Smooth muscle cell (in vitro differentiated cells): ENCODE results near the gene SRPRB. TPM values are rescaled to one million over a fixed set of nuclear protein-coding genes. Genes with fewer than 3 reads are reported as not detected.

ENCODE experiments used
- DNase-seq: peaks from one replicate; lab custom pipeline; 2025; ENCODE audit not compliant: unreplicated experiment; lab: John Stamatoyannopoulos, UW
- H2AFZ ChIP-seq: fragments of 200-600 bp; sonication (generic); 2 replicates; pipeline ENCODE4 v1.6.0; 2016; ENCODE audit warnings: antibody characterized with exemption, low read depth, mild to moderate bottlenecking
- H3F3A ChIP-seq: fragments of 200-600 bp; sonication (generic); 2 replicates; pipeline ENCODE4 v1.6.0; 2017; ENCODE audit warnings: antibody characterized with exemption, low read depth
- H3K27ac ChIP-seq: fragments of 200-600 bp; sonication (generic); 2 replicates; pipeline ENCODE4 v1.5.1; 2016; ENCODE audit warnings: low read depth, mild to moderate bottlenecking
- H3K27me3 ChIP-seq: fragments of 200-600 bp; sonication (generic); 2 replicates; pipeline ENCODE4 v1.6.1; 2016; ENCODE audit warnings: low read depth, mild to moderate bottlenecking
- H3K36me3 ChIP-seq: fragments of 200-600 bp; sonication (generic); 2 replicates; pipeline ENCODE4 v1.5.1; 2016; ENCODE audit warnings: low read depth
- H3K4me1 ChIP-seq: fragments of 200-600 bp; sonication (generic); 2 replicates; pipeline ENCODE4 v1.5.1; 2016; ENCODE audit warnings: low read depth
- H3K4me2 ChIP-seq: fragments of 200-600 bp; sonication (generic); 2 replicates; pipeline ENCODE4 v1.6.0; 2016; ENCODE audit warnings: mild to moderate bottlenecking
- H3K4me3 ChIP-seq: fragments of 200-600 bp; sonication (generic); 2 replicates; pipeline ENCODE4 v1.5.1; 2016; ENCODE audit warnings: mild to moderate bottlenecking
- H3K79me2 ChIP-seq: fragments of 200-600 bp; sonication (generic); 2 replicates; pipeline ENCODE4 v1.6.0; 2016; ENCODE audit warnings: low read depth, mild to moderate bottlenecking
- H3K9ac ChIP-seq: fragments of 200-600 bp; sonication (generic); 2 replicates; pipeline ENCODE4 v1.6.0; 2016; ENCODE audit warnings: low read depth
- H3K9me3 ChIP-seq: fragments of 200-600 bp; sonication (generic); replicated peaks from 2 replicates; pipeline ENCODE4 v1.5.1; 2016; ENCODE audit warnings: low read depth
- H4K20me1 ChIP-seq: fragments of 200-600 bp; sonication (generic); 2 replicates; pipeline ENCODE4 v1.6.0; 2016; ENCODE audit warnings: low read depth
- WGBS: methylation state at CpG from one replicate; pipeline ENCODE4 v1.1.7; 2016; ENCODE audit warnings: low lambda C conversion rate; 5-methylcytosine and 5-hydroxymethylcytosine counted together
- polyA plus RNA-seq: library from polyadenylated mRNA; unstranded; fragments of >200 nt; fragmentation: Nextera tagmentation; extraction: Ambion mirVana; gene quantifications from 2 replicates; pipeline ENCODE4 v1.2.1, GENCODE V29; 2016
- total RNA-seq: library from RNA; depleted of rRNA; stranded (reverse); fragments of >200 nt; gene quantifications from 2 replicates; pipeline ENCODE4 v1.2.3, GENCODE V29; 2014
- TF ChIP-seq, protein P1 (sequence below): fragments of 200-600 bp; sonication (generic); IDR thresholded peaks from 2 replicates; pipeline ENCODE4 v1.5.1; 2017; ENCODE audit warnings: borderline replicate concordance, mild to moderate bottlenecking, antibody characterized with exemption; ENCODE audit not compliant: insufficient read depth, poor library complexity, severe bottlenecking

Gene SRPRB
- total and polyA plus RNA-seq, 2 experiments from 2014 or later, result 59.3 to 78.9 TPM

DNA sequence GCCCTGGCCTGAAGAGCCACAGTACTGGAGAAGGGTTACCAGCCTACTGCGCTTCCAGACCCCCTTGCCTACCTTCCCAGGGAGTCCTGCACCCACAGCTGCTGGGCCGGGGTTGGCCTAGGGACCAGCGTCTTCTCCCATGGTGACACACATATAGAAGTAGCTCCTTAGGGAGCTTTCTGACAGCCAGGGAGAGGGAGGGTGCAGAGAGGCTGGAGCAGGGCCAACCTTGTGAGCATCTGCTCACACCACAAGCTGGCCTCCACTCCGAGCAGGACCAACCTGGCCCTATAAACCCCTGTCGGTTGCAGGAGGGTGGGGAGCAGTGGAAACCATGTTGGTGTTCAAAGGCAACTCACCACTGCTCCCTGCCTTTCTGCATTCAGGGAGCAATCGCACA, 35.2 kb downstream of the SRPRB start:
- Histone ChIP-seq H4K20me1 (no peaks in the 10 kb centered on the region), H3K9ac (no peak overlapping the region), H3K4me3 (no peak overlapping the region), H3K4me2 (no peak overlapping the region), H3K27me3 (no peaks in the 10 kb centered on the region), H2AFZ (no peak overlapping the region), H3K36me3 (no peaks in the 10 kb centered on the region), H3K9me3 (no peaks in the 10 kb centered on the region), H3K4me1 (no peaks in the 10 kb centered on the region), H3F3A (no peaks in the 10 kb centered on the region), H3K79me2 (no peaks in the 10 kb centered on the region), H3K27ac (no peak overlapping the region)
- 96% methylated on average over 6 of the region's 6 CpGs for WGBS
- no peak for DNase-seq
- TF ChIP-seq, protein P1, sequence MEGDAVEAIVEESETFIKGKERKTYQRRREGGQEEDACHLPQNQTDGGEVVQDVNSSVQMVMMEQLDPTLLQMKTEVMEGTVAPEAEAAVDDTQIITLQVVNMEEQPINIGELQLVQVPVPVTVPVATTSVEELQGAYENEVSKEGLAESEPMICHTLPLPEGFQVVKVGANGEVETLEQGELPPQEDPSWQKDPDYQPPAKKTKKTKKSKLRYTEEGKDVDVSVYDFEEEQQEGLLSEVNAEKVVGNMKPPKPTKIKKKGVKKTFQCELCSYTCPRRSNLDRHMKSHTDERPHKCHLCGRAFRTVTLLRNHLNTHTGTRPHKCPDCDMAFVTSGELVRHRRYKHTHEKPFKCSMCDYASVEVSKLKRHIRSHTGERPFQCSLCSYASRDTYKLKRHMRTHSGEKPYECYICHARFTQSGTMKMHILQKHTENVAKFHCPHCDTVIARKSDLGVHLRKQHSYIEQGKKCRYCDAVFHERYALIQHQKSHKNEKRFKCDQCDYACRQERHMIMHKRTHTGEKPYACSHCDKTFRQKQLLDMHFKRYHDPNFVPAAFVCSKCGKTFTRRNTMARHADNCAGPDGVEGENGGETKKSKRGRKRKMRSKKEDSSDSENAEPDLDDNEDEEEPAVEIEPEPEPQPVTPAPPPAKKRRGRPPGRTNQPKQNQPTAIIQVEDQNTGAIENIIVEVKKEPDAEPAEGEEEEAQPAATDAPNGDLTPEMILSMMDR, result no peak

DNA sequence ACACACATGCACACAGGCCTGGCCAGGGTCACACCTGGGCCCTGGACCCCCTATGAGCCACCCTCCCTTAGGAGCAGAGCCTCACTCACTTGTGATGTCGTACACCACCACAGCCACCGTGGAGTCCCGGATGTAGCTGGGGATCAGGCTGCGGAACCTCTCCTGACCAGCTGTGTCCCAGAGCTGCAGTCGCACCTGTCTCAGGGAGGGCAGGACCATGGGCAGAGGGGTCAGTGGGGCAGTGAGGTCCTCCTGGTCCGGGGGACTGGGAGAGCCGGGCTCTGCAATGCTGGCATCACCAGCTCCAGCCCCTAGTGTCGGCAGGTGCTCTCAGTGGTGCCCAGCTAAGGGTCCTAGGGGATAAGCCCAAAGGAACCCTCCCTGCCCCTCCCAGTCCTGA, 35.6 kb downstream of the SRPRB start:
- WGBS, result 95% methylated on average over 8 of the region's 8 CpGs
- no peak overlapping the region for H3K27ac ChIP-seq
- no peaks in the 10 kb centered on the region for H3F3A ChIP-seq
- no peaks in the 10 kb centered on the region for H3K4me1 ChIP-seq
- H3K4me2 ChIP-seq, result no peak overlapping the region
- no peak overlapping the region for H2AFZ ChIP-seq
- no peaks in the 10 kb centered on the region for H4K20me1 ChIP-seq
- H3K79me2 ChIP-seq, result no peaks in the 10 kb centered on the region
- H3K36me3 ChIP-seq, result no peaks in the 10 kb centered on the region
- no peaks in the 10 kb centered on the region for H3K27me3 ChIP-seq
- H3K4me3 ChIP-seq, result no peak overlapping the region
- no peak for DNase-seq
- no peaks in the 10 kb centered on the region for H3K9me3 ChIP-seq
- TF ChIP-seq, protein P1, result no peak
- H3K9ac ChIP-seq, result no peak overlapping the region

DNA sequence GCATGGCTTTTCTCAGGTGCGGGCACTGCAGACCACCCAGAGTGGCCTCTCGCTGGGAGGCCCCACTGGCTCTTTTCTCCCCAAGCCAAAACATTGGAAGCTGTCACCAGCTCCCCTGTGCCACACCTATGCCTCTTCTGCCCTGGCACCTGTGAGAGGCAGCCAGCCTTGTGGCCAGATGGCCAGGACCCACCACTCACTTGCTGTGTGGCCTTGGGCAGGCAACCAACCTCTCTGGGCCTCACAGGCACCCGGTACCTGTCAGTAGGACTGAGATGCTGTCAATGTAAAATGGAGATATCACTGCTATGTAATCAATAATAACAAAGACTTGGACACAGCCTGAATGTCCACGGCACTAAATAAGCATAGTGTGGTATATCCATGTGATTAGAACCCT, 36.5 kb downstream of the SRPRB start:
- 92% methylated on average over 4 of the region's 4 CpGs for WGBS
- DNase-seq, result no peak
- Histone ChIP-seq H4K20me1 (no peaks in the 10 kb centered on the region), H3K27ac (no peak overlapping the region), H3K4me3 (no peak overlapping the region), H2AFZ (no peak overlapping the region), H3K27me3 (no peaks in the 10 kb centered on the region), H3K79me2 (no peaks in the 10 kb centered on the region), H3K4me2 (no peak overlapping the region), H3K9me3 (no peaks in the 10 kb centered on the region), H3K4me1 (no peaks in the 10 kb centered on the region), H3K36me3 (no peaks in the 10 kb centered on the region), H3K9ac (no peak overlapping the region), H3F3A (no peaks in the 10 kb centered on the region)
- TF ChIP-seq, protein P1, result no peak

DNA sequence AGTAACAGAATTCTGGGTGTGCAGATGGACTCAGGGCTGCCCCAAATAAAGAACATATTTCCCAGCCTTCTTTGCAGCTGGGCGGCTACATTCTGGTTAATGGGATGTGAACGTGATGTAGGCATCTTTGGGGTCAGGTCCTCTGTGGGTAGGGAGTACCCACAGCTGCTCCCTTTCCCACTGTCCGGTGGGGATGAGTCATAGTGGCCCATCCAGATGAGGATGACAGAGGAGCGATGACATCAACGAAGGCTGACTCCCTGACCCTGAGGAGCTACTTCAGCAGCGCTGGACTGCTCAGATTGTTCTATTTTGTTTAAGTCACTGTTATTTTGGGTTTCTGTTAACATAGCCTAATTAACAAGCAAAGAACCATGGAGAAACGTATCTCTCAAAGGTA, 38.0 kb downstream of the SRPRB start:
- H4K20me1 ChIP-seq, result no peaks in the 10 kb centered on the region
- no peak overlapping the region for H3K4me2 ChIP-seq
- H3K36me3 ChIP-seq, result no peaks in the 10 kb centered on the region
- no peak overlapping the region for H3K27ac ChIP-seq
- TF ChIP-seq, protein P1, result no peak
- no peaks in the 10 kb centered on the region for H3K9me3 ChIP-seq
- no peaks in the 10 kb centered on the region for H3F3A ChIP-seq
- no peaks in the 10 kb centered on the region for H3K79me2 ChIP-seq
- no peak overlapping the region for H3K4me3 ChIP-seq
- no peaks in the 10 kb centered on the region for H3K4me1 ChIP-seq
- no peak overlapping the region for H2AFZ ChIP-seq
- 67% methylated on average over 7 of the region's 7 CpGs for WGBS
- no peaks in the 10 kb centered on the region for H3K27me3 ChIP-seq
- no peak overlapping the region for H3K9ac ChIP-seq
- no peak for DNase-seq
